HepG2 (cell line): ENCODE data around the gene ATAD2B. TPM values are rescaled to one million over a fixed set of nuclear protein-coding genes. Genes with fewer than 3 reads are reported as not detected.
A peak's percentile ranks its signal among the peaks of the same experiment; 100 is the strongest.

Source experiments
- CENPX ChIP-seq: sonication (generic); formaldehyde crosslinking; IDR thresholded peaks from 2 replicates; pipeline ENCODE4 v1.9.0; 2021; ENCODE audit warnings: mild to moderate bottlenecking, missing genetic modification reagents, moderate library complexity
- MIXL1 ChIP-seq: IDR thresholded peaks from 2 replicates; pipeline ENCODE4 v1.6.1; 2016
- PAX8 ChIP-seq: sonication (generic); formaldehyde crosslinking; IDR thresholded peaks from 2 replicates; pipeline ENCODE4 v1.8.0; 2022; ENCODE audit warnings: mild to moderate bottlenecking, missing genetic modification reagents, borderline replicate concordance
- SKI ChIP-seq: fragments of 450-650 bp; IDR thresholded peaks from one replicate; pipeline ENCODE4 v1.6.1; 2018; ENCODE audit warnings: mild to moderate bottlenecking; ENCODE audit not compliant: partially characterized antibody
- XBP1 ChIP-seq: sonication (generic); formaldehyde crosslinking; IDR thresholded peaks from 2 replicates; pipeline ENCODE4 v1.5.0; 2020; ENCODE audit warnings: missing genetic modification reagents
- ZNF207 ChIP-seq: fragments of 450-650 bp; IDR thresholded peaks from 2 replicates; pipeline ENCODE4 v1.6.1; 2016; ENCODE audit warnings: antibody characterized with exemption, borderline replicate concordance
- ZNF737 ChIP-seq: sonication (generic); formaldehyde crosslinking; IDR thresholded peaks from 2 replicates; pipeline ENCODE4 v1.5.0; 2020; ENCODE audit warnings: missing genetic modification reagents, mild to moderate bottlenecking, borderline replicate concordance
- ZNF781 ChIP-seq: sonication (generic); formaldehyde crosslinking; IDR thresholded peaks from 2 replicates; pipeline ENCODE4 v1.5.1; 2020; ENCODE audit warnings: borderline replicate concordance, mild to moderate bottlenecking, missing genetic modification reagents; ENCODE audit errors: not compliant biosample characterization
- ZNF891 ChIP-seq: sonication (generic); formaldehyde crosslinking; IDR thresholded peaks from 2 replicates; pipeline ENCODE4 v1.5.0; 2020; ENCODE audit warnings: mild to moderate bottlenecking, missing genetic modification reagents
- polyA plus RNA-seq, 8 experiments: library from polyadenylated mRNA; depleted of rRNA in 3 of 8; stranded (reverse) in 7 of 8; unstranded in 1 of 8; fragments of >200 nt; fragmentation: Illumina TruSeq in 4 of 8; extraction: Trizol in 4 of 8; gene quantifications; 2 replicates each; pipeline versions ENCODE4 v1.2.1 to v1.2.3, GENCODE V29; 2011 to 2016; ENCODE audit warnings: low read depth in 4 of 8, missing spikeins in 1 of 8, mixed read lengths in 1 of 8; ENCODE audit not compliant: insufficient read depth in 1 of 8
- total RNA-seq, 5 experiments: library from RNA; depleted of rRNA; stranded (reverse); fragments of >200 nt; fragmentation: Illumina TruSeq; extraction: Trizol; gene quantifications; 2 replicates each; pipeline ENCODE4 v1.2.3, GENCODE V29; 2016; ENCODE audit warnings: low read depth in 1 of 5
- TF ChIP-seq, protein P1 (sequence below): sonication (generic); formaldehyde crosslinking; IDR thresholded peaks from 2 replicates; pipeline ENCODE4 v1.5.0; 2020; ENCODE audit warnings: missing genetic modification reagents, mild to moderate bottlenecking, borderline replicate concordance
- TF ChIP-seq, protein P2 (sequence below): sonication (generic); formaldehyde crosslinking; IDR thresholded peaks from 2 replicates; pipeline ENCODE4 v1.4.0; 2020; ENCODE audit warnings: mild to moderate bottlenecking, missing genetic modification reagents, borderline replicate concordance
- TF ChIP-seq, protein P3 (sequence below): sonication (generic); formaldehyde crosslinking; conservative IDR thresholded peaks from 2 replicates; pipeline ENCODE4 v1.4.0; 2020; ENCODE audit warnings: mild to moderate bottlenecking, missing genetic modification reagents, moderate library complexity
- TF ChIP-seq, protein P4 (sequence below): sonication (generic); formaldehyde crosslinking; IDR thresholded peaks from 2 replicates; pipeline ENCODE4 v1.4.0; 2020; ENCODE audit warnings: missing genetic modification reagents
- TF ChIP-seq, protein P5 (sequence below): sonication (generic); formaldehyde crosslinking; IDR thresholded peaks from 2 replicates; pipeline ENCODE4 v1.4.0; 2020; ENCODE audit warnings: mild to moderate bottlenecking, missing genetic modification reagents

The ATAD2B gene
- total and polyA plus RNA-seq, 2 of the 13 experiments (the other 11 are each of a cell fraction or from before 2014, with no cell fraction given) = 5.3 to 22.2 TPM

DNA sequence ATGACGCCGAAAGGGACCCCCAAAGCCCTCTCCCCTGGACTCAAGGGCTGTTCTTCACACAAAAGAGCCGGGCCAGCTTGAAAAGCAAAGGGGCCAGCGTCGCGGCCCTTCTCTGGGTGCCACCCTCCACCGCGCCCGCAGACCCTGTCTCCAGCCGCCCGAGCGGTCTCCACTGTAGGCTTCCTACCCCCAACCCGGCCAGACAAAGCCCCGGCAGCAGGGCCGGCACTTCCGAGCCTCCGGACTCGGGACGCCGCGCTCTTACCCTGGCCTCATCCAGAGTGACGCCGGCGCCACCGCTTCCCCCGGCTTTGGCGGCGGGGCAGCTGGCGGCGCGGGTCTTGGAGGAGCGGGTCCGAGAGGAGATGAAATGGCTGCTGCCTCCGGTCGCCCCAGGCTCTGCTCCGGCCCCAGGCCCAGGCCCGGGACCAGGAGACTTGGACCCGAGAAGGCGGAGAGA is 603 bp downstream of the ATAD2B start (continued):
- TF ChIP-seq CENPX (CRISPR knock-in tag) = 0 out of 2 replicates have a peak, but pooled peaks have one; percentile 88
- TF ChIP-seq ZNF737 (CRISPR knock-in tag) = peak; percentile 19; the same call in 1 of the 2 replicates
- TF ChIP-seq, protein P1, sequence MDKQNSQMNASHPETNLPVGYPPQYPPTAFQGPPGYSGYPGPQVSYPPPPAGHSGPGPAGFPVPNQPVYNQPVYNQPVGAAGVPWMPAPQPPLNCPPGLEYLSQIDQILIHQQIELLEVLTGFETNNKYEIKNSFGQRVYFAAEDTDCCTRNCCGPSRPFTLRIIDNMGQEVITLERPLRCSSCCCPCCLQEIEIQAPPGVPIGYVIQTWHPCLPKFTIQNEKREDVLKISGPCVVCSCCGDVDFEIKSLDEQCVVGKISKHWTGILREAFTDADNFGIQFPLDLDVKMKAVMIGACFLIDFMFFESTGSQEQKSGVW (CRISPR knock-in tag) = peak; percentile 91; the same call in 1 of the 2 replicates
- TF ChIP-seq ZNF891 (CRISPR knock-in tag) = peak; percentile 52; the same call in 1 of the 2 replicates
- no peak for TF ChIP-seq SKI
- TF ChIP-seq PAX8 (CRISPR knock-in tag) = 0 out of 2 replicates have a peak, but pooled peaks have one; percentile 63
- TF ChIP-seq XBP1 (CRISPR knock-in tag) = no peak; the same call in 1 of the 2 replicates
- no peak for TF ChIP-seq MIXL1
- TF ChIP-seq, protein P2, sequence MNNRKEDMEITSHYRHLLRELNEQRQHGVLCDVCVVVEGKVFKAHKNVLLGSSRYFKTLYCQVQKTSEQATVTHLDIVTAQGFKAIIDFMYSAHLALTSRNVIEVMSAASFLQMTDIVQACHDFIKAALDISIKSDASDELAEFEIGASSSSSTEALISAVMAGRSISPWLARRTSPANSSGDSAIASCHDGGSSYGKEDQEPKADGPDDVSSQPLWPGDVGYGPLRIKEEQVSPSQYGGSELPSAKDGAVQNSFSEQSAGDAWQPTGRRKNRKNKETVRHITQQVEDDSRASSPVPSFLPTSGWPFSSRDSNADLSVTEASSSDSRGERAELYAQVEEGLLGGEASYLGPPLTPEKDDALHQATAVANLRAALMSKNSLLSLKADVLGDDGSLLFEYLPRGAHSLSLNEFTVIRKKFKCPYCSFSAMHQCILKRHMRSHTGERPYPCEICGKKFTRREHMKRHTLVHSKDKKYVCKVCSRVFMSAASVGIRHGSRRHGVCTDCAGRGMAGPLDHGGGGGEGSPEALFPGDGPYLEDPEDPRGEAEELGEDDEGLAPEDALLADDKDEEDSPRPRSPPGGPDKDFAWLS (CRISPR knock-in tag) = 0 out of 2 replicates have a peak, but pooled peaks have one; percentile 50
- TF ChIP-seq, protein P3, sequence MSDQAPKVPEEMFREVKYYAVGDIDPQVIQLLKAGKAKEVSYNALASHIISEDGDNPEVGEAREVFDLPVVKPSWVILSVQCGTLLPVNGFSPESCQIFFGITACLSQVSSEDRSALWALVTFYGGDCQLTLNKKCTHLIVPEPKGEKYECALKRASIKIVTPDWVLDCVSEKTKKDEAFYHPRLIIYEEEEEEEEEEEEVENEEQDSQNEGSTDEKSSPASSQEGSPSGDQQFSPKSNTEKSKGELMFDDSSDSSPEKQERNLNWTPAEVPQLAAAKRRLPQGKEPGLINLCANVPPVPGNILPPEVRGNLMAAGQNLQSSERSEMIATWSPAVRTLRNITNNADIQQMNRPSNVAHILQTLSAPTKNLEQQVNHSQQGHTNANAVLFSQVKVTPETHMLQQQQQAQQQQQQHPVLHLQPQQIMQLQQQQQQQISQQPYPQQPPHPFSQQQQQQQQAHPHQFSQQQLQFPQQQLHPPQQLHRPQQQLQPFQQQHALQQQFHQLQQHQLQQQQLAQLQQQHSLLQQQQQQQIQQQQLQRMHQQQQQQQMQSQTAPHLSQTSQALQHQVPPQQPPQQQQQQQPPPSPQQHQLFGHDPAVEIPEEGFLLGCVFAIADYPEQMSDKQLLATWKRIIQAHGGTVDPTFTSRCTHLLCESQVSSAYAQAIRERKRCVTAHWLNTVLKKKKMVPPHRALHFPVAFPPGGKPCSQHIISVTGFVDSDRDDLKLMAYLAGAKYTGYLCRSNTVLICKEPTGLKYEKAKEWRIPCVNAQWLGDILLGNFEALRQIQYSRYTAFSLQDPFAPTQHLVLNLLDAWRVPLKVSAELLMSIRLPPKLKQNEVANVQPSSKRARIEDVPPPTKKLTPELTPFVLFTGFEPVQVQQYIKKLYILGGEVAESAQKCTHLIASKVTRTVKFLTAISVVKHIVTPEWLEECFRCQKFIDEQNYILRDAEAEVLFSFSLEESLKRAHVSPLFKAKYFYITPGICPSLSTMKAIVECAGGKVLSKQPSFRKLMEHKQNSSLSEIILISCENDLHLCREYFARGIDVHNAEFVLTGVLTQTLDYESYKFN (CRISPR knock-in tag) = no peak
- TF ChIP-seq ZNF781 (CRISPR knock-in tag) = peak; percentile 40
- TF ChIP-seq, protein P4, sequence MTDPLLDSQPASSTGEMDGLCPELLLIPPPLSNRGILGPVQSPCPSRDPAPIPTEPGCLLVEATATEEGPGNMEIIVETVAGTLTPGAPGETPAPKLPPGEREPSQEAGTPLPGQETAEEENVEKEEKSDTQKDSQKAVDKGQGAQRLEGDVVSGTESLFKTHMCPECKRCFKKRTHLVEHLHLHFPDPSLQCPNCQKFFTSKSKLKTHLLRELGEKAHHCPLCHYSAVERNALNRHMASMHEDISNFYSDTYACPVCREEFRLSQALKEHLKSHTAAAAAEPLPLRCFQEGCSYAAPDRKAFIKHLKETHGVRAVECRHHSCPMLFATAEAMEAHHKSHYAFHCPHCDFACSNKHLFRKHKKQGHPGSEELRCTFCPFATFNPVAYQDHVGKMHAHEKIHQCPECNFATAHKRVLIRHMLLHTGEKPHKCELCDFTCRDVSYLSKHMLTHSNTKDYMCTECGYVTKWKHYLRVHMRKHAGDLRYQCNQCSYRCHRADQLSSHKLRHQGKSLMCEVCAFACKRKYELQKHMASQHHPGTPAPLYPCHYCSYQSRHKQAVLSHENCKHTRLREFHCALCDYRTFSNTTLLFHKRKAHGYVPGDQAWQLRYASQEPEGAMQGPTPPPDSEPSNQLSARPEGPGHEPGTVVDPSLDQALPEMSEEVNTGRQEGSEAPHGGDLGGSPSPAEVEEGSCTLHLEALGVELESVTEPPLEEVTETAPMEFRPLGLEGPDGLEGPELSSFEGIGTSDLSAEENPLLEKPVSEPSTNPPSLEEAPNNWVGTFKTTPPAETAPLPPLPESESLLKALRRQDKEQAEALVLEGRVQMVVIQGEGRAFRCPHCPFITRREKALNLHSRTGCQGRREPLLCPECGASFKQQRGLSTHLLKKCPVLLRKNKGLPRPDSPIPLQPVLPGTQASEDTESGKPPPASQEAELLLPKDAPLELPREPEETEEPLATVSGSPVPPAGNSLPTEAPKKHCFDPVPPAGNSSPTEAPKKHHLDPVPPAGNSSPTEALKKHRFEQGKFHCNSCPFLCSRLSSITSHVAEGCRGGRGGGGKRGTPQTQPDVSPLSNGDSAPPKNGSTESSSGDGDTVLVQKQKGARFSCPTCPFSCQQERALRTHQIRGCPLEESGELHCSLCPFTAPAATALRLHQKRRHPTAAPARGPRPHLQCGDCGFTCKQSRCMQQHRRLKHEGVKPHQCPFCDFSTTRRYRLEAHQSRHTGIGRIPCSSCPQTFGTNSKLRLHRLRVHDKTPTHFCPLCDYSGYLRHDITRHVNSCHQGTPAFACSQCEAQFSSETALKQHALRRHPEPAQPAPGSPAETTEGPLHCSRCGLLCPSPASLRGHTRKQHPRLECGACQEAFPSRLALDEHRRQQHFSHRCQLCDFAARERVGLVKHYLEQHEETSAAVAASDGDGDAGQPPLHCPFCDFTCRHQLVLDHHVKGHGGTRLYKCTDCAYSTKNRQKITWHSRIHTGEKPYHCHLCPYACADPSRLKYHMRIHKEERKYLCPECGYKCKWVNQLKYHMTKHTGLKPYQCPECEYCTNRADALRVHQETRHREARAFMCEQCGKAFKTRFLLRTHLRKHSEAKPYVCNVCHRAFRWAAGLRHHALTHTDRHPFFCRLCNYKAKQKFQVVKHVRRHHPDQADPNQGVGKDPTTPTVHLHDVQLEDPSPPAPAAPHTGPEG = no peak
- TF ChIP-seq, protein P5, sequence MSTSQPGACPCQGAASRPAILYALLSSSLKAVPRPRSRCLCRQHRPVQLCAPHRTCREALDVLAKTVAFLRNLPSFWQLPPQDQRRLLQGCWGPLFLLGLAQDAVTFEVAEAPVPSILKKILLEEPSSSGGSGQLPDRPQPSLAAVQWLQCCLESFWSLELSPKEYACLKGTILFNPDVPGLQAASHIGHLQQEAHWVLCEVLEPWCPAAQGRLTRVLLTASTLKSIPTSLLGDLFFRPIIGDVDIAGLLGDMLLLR (CRISPR knock-in tag) = no peak
- TF ChIP-seq ZNF207 = no peak
